Mucosa of descending colon (tissue), 3 donors: ENCODE data around the gene NKX1-2. TPM values are rescaled to one million over a fixed set of nuclear protein-coding genes. Genes with fewer than 3 reads are reported as not detected.
A peak's percentile ranks its signal among the peaks of the same experiment; 100 is the strongest.

Source experiments
- ATAC-seq: fragments of 200-7000 bp; cut with Tn5 transposase; one replicate; pipeline ENCODE4 v1.9.1; 2020; ENCODE audit warnings: mild to moderate bottlenecking, moderate library complexity
- DNase-seq, 3 donors: peaks; one replicate each; pipeline ENCODE4 v3.0.0-alpha.2; 2020
- H3K36me3 ChIP-seq: fragments of 200-600 bp; one replicate; pipeline ENCODE4 v1.8.0; 2021; ENCODE audit warnings: low read depth, mild to moderate bottlenecking
- H3K4me1 ChIP-seq: fragments of 200-600 bp; one replicate; pipeline ENCODE4 v1.8.0; 2021; ENCODE audit warnings: low read depth, mild to moderate bottlenecking
- H3K4me3 ChIP-seq: fragments of 200-600 bp; one replicate; pipeline ENCODE4 v1.8.0; 2021; ENCODE audit warnings: mild to moderate bottlenecking
- H3K9me3 ChIP-seq: fragments of 200-600 bp; one replicate; pipeline ENCODE4 v1.8.0; 2021; ENCODE audit warnings: mild to moderate bottlenecking
- intact Hi-C, 2 donors: fragments of 100-400 bp; cut with DNase I in 1 of 2; cut with micrococcal nuclease in 1 of 2; formaldehyde crosslinking; loops; one replicate each; pipeline versions ENCODE4 v1.11.0 to v1.11.1; 2022; cut with DNase I, micrococcal nuclease
- total RNA-seq, 3 donors: library from RNA; stranded (reverse); fragmentation: NEBNext Ultra II Directional in 2 of 3; extraction: Animal tissue kit (Norgen Biotek cat#: 25700) in 2 of 3; gene quantifications; one replicate each; pipeline versions ENCODE4 v1.2.1 to v1.2.4, GENCODE V29; 2021 to 2023
- TF ChIP-seq, protein P1 (sequence below): fragments of 200-600 bp; IDR thresholded peaks from one replicate; pipeline ENCODE4 v1.8.0; 2022; ENCODE audit warnings: antibody characterized with exemption, mild to moderate bottlenecking
- donor health status: DM: no; HTN: no; CAD: no; lungs with moderate emphysema.
- donor health status: DM: no; HTN: no; CAD: no.
- donor health status: DM: no; HTN: yes; CAD: no.

NKX1-2 gene
- total RNA-seq, 3 donors from 2014 or later: not detected

DNA sequence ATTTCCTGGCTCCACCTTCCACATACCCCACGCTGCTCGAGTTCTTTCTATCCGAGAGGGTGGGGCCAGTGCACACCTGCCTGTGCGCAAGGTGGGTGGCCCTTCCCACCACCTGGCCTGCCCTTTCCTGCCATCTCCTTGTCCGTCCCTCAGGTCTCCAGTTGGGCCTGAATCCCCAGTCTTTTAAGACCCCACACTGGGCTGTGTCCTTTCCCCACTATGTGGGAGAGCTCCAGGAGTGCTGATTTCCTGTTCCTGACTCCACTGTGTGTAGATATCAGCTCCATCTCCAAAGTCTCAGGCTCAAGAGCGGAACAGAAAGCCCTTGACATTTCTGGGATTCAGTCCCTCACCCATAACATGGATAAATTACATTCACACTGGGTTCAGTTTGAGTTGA is 31.9 kb upstream of the NKX1-2 start:
- intact Hi-C loops: no loop called here
- H3K4me1 ChIP-seq: no peaks in the 10 kb centered on the region
- TF ChIP-seq, protein P1, sequence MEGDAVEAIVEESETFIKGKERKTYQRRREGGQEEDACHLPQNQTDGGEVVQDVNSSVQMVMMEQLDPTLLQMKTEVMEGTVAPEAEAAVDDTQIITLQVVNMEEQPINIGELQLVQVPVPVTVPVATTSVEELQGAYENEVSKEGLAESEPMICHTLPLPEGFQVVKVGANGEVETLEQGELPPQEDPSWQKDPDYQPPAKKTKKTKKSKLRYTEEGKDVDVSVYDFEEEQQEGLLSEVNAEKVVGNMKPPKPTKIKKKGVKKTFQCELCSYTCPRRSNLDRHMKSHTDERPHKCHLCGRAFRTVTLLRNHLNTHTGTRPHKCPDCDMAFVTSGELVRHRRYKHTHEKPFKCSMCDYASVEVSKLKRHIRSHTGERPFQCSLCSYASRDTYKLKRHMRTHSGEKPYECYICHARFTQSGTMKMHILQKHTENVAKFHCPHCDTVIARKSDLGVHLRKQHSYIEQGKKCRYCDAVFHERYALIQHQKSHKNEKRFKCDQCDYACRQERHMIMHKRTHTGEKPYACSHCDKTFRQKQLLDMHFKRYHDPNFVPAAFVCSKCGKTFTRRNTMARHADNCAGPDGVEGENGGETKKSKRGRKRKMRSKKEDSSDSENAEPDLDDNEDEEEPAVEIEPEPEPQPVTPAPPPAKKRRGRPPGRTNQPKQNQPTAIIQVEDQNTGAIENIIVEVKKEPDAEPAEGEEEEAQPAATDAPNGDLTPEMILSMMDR: no peak
- peak in 1 of 3 donors; percentile 33 for DNase-seq
- peaks cover under 1% of the 10 kb centered on the region for H3K9me3 ChIP-seq
- no peak for ATAC-seq
- no peak overlapping the region for H3K4me3 ChIP-seq
- H3K36me3 ChIP-seq: no peaks in the 10 kb centered on the region

DNA sequence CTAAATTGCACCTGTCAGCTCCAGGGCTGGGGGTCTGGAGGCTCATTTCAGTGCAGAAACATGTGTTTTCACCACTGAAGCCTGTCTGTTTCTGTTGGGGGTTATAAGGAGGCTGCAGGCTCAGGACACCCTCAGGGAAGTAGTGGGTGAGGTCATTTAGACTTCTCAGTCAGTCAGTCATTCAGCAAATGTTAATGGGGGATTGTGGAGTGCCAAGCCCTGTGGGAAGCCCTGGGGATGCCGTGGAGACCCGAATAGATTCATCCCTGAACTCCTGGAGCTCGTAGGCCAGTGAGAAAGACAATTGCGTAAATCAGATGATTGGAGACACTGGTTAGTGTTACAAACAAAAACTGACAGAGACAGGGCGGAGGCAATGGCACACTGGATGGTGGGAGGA is 31.0 kb upstream of the NKX1-2 start:
- TF ChIP-seq, protein P1: no peak
- no peak for DNase-seq
- intact Hi-C loops: no loop called here
- H3K9me3 ChIP-seq: no peaks in the 10 kb centered on the region
- H3K4me3 ChIP-seq: no peak overlapping the region
- H3K36me3 ChIP-seq: no peaks in the 10 kb centered on the region
- ATAC-seq: no peak
- no peaks in the 10 kb centered on the region for H3K4me1 ChIP-seq

DNA sequence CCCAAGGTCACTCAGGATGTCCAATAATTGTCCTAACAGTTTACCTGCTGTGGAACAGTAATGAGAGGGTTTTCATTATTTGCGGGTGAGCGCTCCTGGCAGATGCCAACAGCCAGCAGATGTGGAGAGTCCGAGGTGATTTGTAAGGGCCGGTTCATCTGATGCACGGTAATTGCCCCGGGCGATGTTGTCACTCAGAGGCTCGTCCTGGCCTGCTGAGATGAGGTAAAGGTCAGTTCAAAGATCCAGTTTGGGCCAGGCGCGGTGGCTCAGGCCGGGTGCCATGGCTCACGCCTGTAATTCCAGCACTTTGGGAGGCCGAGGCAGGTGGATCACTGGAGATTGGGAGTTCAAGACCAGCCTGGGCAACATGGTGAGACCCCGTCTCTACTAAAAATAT is 28.7 kb upstream of the NKX1-2 start:
- H3K9me3 ChIP-seq: no peaks in the 10 kb centered on the region
- intact Hi-C loops: no loop called here
- no peaks in the 10 kb centered on the region for H3K36me3 ChIP-seq
- TF ChIP-seq, protein P1: no peak
- DNase-seq: peak in 1 of 3 donors; percentile 32
- no peak for ATAC-seq
- no peaks in the 10 kb centered on the region for H3K4me1 ChIP-seq
- H3K4me3 ChIP-seq: no peak overlapping the region

DNA sequence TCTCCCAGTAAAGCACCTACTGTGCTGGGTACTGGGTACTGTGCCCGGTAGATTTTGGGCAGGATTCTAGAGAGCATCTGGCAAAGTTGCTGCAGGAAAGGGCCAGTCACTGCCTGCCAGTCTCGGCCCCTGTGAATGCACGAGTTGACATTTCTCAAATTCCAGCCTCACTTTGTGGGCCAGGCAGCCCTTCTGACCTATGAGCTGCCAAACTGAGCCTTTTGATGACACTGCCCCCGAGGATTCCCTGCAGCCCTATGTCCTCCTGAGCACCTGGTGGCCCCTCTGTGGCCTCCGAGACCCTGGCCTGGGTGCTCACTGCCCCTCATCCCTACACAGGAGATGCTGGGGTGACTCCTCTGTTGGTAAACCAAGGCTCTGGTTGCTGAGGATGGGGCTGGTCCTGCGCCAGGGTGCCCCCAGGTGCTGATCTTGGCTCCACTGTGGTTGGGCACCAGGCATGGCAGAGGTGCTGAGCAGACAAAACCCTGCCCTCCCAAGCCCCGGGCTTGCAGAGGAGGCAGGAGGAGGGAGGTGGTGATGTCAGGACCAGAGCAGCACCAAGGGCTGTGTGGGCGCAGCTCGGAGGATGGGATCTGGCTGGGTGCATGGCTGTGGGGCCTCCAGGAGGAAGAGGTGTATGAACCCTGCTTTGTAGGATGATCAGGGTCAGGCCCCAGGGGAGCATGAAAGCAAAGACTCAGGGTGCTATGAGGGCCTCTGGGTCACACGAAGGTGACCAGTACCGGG is 28.0 kb upstream of the NKX1-2 start:
- intact Hi-C loops: no loop called here
- H3K9me3 ChIP-seq: no peaks in the 10 kb centered on the region
- H3K4me3 ChIP-seq: no peak overlapping the region
- peak in 1 of 3 donors; percentile 39 for DNase-seq
- TF ChIP-seq, protein P1: no peak
- no peaks in the 10 kb centered on the region for H3K4me1 ChIP-seq
- no peak for ATAC-seq
- H3K36me3 ChIP-seq: no peaks in the 10 kb centered on the region

DNA sequence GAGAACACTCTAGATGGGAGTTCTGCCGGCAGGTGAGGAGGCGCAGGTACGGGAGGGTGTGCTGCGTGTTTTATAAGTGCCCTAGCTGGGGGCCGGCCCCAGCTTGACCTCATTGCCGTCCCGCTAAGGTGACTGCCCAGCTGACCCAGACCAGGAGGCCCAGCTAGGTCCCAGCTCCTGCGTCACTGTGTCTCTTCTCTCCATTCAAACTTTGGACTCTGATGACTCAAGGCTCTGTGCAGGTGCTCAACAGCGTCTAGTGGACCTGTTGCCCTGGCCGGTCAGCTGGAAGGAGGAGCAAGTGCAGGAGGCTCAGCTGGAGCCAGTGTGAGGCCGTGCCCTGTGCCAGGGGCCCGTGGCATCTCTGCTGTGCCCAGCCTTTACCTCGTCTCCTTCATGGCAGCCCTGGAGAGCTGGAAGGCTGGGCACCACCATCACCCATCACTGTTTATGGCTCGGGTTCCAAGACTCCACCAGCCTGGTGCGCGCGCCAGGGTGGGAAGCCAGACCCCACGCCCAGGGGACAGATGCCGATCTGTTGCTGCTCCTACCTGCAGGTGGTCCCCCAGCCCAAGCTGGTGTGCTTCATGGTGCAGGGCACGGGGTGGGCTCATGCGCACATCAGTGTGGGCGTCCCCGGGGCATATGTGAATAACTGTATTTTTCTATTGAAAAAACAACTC is 26.3 kb upstream of the NKX1-2 start:
- no peak for DNase-seq

More for the DNA sequence above, 26.3 kb upstream of the NKX1-2 start:
- Histone ChIP-seq H3K4me1 (no peaks in the 10 kb centered on the region), H3K9me3 (no peaks in the 10 kb centered on the region), H3K4me3 (no peak overlapping the region), H3K36me3 (no peaks in the 10 kb centered on the region)
- TF ChIP-seq, protein P1: no peak
- intact Hi-C loops: no loop called here
- ATAC-seq: peak; percentile 91
